ENCODE results near the gene DDX53.

DNA sequence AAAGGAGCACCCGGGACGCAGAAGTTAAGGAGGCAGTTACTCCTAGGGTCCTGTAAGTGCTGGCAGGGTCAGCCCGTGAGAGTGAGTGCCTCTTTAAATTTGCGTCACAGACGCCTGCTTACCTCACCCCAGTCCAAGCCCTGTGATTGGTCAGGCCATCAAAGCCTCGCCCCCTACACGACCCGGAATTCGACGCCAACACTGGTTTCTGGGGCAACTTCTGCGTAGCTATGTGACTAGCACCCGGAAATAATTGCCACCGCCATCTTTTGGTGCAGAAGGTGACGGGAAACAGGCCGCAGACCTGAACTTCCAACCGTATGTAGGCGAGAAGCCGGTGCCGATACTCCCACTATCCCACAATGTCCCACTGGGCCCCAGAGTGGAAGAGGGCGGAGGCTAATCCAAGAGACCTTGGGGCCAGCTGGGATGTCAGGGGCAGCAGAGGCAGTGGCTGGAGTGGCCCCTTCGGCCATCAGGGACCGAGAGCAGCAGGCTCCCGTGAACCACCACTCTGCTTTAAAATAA is at the start of gene DDX53:
- TF ChIP-seq, protein P1, sequence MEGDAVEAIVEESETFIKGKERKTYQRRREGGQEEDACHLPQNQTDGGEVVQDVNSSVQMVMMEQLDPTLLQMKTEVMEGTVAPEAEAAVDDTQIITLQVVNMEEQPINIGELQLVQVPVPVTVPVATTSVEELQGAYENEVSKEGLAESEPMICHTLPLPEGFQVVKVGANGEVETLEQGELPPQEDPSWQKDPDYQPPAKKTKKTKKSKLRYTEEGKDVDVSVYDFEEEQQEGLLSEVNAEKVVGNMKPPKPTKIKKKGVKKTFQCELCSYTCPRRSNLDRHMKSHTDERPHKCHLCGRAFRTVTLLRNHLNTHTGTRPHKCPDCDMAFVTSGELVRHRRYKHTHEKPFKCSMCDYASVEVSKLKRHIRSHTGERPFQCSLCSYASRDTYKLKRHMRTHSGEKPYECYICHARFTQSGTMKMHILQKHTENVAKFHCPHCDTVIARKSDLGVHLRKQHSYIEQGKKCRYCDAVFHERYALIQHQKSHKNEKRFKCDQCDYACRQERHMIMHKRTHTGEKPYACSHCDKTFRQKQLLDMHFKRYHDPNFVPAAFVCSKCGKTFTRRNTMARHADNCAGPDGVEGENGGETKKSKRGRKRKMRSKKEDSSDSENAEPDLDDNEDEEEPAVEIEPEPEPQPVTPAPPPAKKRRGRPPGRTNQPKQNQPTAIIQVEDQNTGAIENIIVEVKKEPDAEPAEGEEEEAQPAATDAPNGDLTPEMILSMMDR (IDR thresholded peaks at IDR 0.05; ENCODE audit: low read length), result no peak
- TF ChIP-seq EZH2phosphoT487 (IDR thresholded peaks at IDR 0.05; ENCODE audit: low read length), result no peak
- TF ChIP-seq EZH2 (optimal IDR thresholded peaks at IDR 0.05; ENCODE audit: low read depth, low read length), result no peak
